A549 (cell line): ENCODE measurements around the gene NMNAT2. TPM values are rescaled to one million over a fixed set of nuclear protein-coding genes. Genes with fewer than 3 reads are reported as not detected.

Source experiments
- ATAC-seq, 2 experiments: fragments of 200-7000 bp in 1 of 2; fragments of >200 bp in 1 of 2; cut with Nextera tagmentation in 1 of 2; cut with Tn5 transposase in 1 of 2; 3 replicates each; pipeline versions ENCODE4 v1.8.0 to v1.9.1; 2018 to 2020; ENCODE audit warnings: mild to moderate bottlenecking in 1 of 2, moderate library complexity in 1 of 2
- CTCF ChIA-PET: fragments of 300-600 bp; sonication (Branson Sonifier 250); formaldehyde crosslinking; extraction: SDS; loops from one replicate; lab custom pipeline; 2021; ENCODE audit warnings: antibody characterized with exemption, inconsistent platforms; lab: Yijun Ruan, JAX
- POLR2A ChIA-PET: fragments of 350-600 bp; formaldehyde crosslinking; extraction: SDS; loops from one replicate; lab custom pipeline; 2021; ENCODE audit warnings: antibody characterized with exemption, inconsistent platforms; lab: Yijun Ruan, JAX
- DNase-seq, 2 experiments: peaks; one replicate each; pipeline versions ENCODE4 v3.0.0 to v3.0.0-alpha.2; 2011 to 2016; ENCODE audit warnings: low read depth in 1 of 2, low spot score in 1 of 2
- FAIRE-seq: peaks from 2 replicates; lab custom pipeline; 2011; peaks lifted over from hg19 to GRCh38; lab: Jason Lieb, UNC
- H3K27ac ChIP-seq, 2 experiments: fragments of >200 bp; sonication (Bioruptor Twin); formaldehyde crosslinking; 3 replicates each; pipeline ENCODE4 v1.5.1; 2016 to 2017
- H3K4me1 ChIP-seq: fragments of >200 bp; sonication (Bioruptor Twin); formaldehyde crosslinking; 3 replicates; pipeline ENCODE4 v1.6.1; 2016
- H3K4me2 ChIP-seq: fragments of >200 bp; sonication (Bioruptor Twin); formaldehyde crosslinking; 3 replicates; pipeline ENCODE4 v1.6.1; 2016
- H3K4me3 ChIP-seq: fragments of >200 bp; sonication (Bioruptor Twin); formaldehyde crosslinking; 3 replicates; pipeline ENCODE4 v1.5.1; 2016
- H3K9me3 ChIP-seq: fragments of >200 bp; sonication (Bioruptor Twin); formaldehyde crosslinking; 3 replicates; pipeline ENCODE4 v1.6.1; 2016
- ATOH8 ChIP-seq: fragments of 250-450 bp; sonication (Bioruptor Pico); IDR thresholded peaks from 2 replicates; pipeline ENCODE4 v1.5.0; 2020; ENCODE audit warnings: low read depth, mild to moderate bottlenecking, moderate library complexity
- BCL3 ChIP-seq: fragments of >200 bp; sonication (Bioruptor Twin); formaldehyde crosslinking; IDR thresholded peaks from 3 replicates; pipeline ENCODE4 v1.6.1; 2016
- CHD4 ChIP-seq: fragments of 200-600 bp; sonication (generic); IDR thresholded peaks from 2 replicates; pipeline ENCODE4 v1.6.1; 2016; ENCODE audit warnings: antibody characterized with exemption, mild to moderate bottlenecking, borderline replicate concordance
- E2F6 ChIP-seq: IDR thresholded peaks from 2 replicates; pipeline ENCODE4 v1.6.1; 2012; ENCODE audit warnings: low read depth, borderline replicate concordance
- EHF ChIP-seq: fragments of 250-450 bp; sonication (Bioruptor Pico); IDR thresholded peaks from 2 replicates; pipeline ENCODE4 v1.5.0; 2020; ENCODE audit warnings: mild to moderate bottlenecking
- EHMT2 ChIP-seq: fragments of 200-600 bp; sonication (generic); IDR thresholded peaks from 2 replicates; pipeline ENCODE4 v1.6.1; 2016; ENCODE audit warnings: antibody characterized with exemption, low read depth, mild to moderate bottlenecking, moderate library complexity
- ELK1 ChIP-seq: fragments of 150-350 bp; IDR thresholded peaks from 2 replicates; pipeline ENCODE4 v1.6.1; 2014; ENCODE audit warnings: low read depth, mild to moderate bottlenecking, low read length
- EP300 ChIP-seq, 2 experiments: fragments of >200 bp; sonication (Bioruptor Twin); formaldehyde crosslinking; IDR thresholded peaks; 2 replicates in 1 of 2; 3 replicates in 1 of 2; pipeline ENCODE4 v1.6.1; 2016 to 2017
- FOSL2 ChIP-seq, 2 experiments: fragments of 450-650 bp in 1 of 2; fragments of >200 bp in 1 of 2; sonication (Bioruptor Twin) in 1 of 2; formaldehyde crosslinking; IDR thresholded peaks; 2 replicates each; pipeline versions ENCODE4 v1.5.0 to v1.6.1; 2016 to 2020; ENCODE audit warnings: mild to moderate bottlenecking in 1 of 2, moderate library complexity in 1 of 2
- FOXS1 ChIP-seq: fragments of 250-450 bp; sonication (Bioruptor Pico); IDR thresholded peaks from 2 replicates; pipeline ENCODE4 v1.5.0; 2020; ENCODE audit warnings: mild to moderate bottlenecking, moderate library complexity
- HOXB13 ChIP-seq: fragments of 250-450 bp; sonication (Bioruptor Pico); IDR thresholded peaks from 2 replicates; pipeline ENCODE4 v1.5.0; 2020; ENCODE audit warnings: low read depth, mild to moderate bottlenecking, moderate library complexity
- JUN ChIP-seq, 2 experiments: fragments of >200 bp; sonication (Bioruptor Twin); formaldehyde crosslinking; IDR thresholded peaks; 2 replicates in 1 of 2; 3 replicates in 1 of 2; pipeline ENCODE4 v1.6.1; 2016 to 2017
- KDM1A ChIP-seq: fragments of 200-600 bp; sonication (generic); IDR thresholded peaks from 2 replicates; pipeline ENCODE4 v1.6.1; 2016; ENCODE audit warnings: low read depth, mild to moderate bottlenecking
- MAZ ChIP-seq: fragments of 150-350 bp; IDR thresholded peaks from 2 replicates; pipeline ENCODE4 v1.6.1; 2014; ENCODE audit warnings: antibody characterized with exemption, low read depth, low read length, borderline replicate concordance
- PBX3 ChIP-seq: IDR thresholded peaks from 2 replicates; pipeline ENCODE4 v1.6.1; 2012
- PHF8 ChIP-seq: fragments of 200-600 bp; sonication (generic); IDR thresholded peaks from 2 replicates; pipeline ENCODE4 v1.6.1; 2016; ENCODE audit warnings: low read depth, mild to moderate bottlenecking, antibody characterized with exemption, moderate library complexity, borderline replicate concordance
- POLR2AphosphoS2 ChIP-seq: conservative IDR thresholded peaks from 2 replicates; pipeline ENCODE4 v1.6.1; 2012; ENCODE audit warnings: low read length, improper control_type of control experiment, inconsistent platforms
- RAD21 ChIP-seq, 2 experiments: fragments of >200 bp in 1 of 2; sonication (Bioruptor Twin) in 1 of 2; formaldehyde crosslinking in 1 of 2; IDR thresholded peaks in 1 of 2; conservative IDR thresholded peaks in 1 of 2; 2 replicates in 1 of 2; 3 replicates in 1 of 2; pipeline ENCODE4 v1.6.1; 2012 to 2018; ENCODE audit warnings: inconsistent platforms in 1 of 2
- RARB ChIP-seq: fragments of 250-450 bp; sonication (Bioruptor Pico); IDR thresholded peaks from 2 replicates; pipeline ENCODE4 v1.8.0; 2021; ENCODE audit warnings: mild to moderate bottlenecking, moderate library complexity
- RFX5 ChIP-seq: fragments of 450-650 bp; IDR thresholded peaks from 2 replicates; pipeline ENCODE4 v1.7.1; 2014; ENCODE audit warnings: antibody characterized with exemption, mild to moderate bottlenecking, moderate library complexity
- SMC3 ChIP-seq: fragments of >200 bp; sonication (Bioruptor Twin); formaldehyde crosslinking; IDR thresholded peaks from 3 replicates; pipeline ENCODE4 v1.6.1; 2018; ENCODE audit warnings: inconsistent platforms
- SREBF2 ChIP-seq: fragments of 450-650 bp; IDR thresholded peaks from 2 replicates; pipeline ENCODE4 v1.6.1; 2014; ENCODE audit warnings: mild to moderate bottlenecking, moderate library complexity
- TFCP2L1 ChIP-seq: fragments of 250-450 bp; sonication (Bioruptor Pico); IDR thresholded peaks from 2 replicates; pipeline ENCODE4 v1.5.0; 2021; ENCODE audit warnings: mild to moderate bottlenecking
- ZNF302 ChIP-seq: fragments of 250-450 bp; sonication (Bioruptor Pico); IDR thresholded peaks from 2 replicates; pipeline ENCODE4 v1.9.0; 2021; ENCODE audit warnings: inconsistent platforms, mild to moderate bottlenecking, moderate library complexity
- WGBS: methylation state at CpG from one replicate; pipeline ENCODE4 v1.1.6; 2017; ENCODE audit errors: missing lambda C conversion rate; 5-methylcytosine and 5-hydroxymethylcytosine counted together
- polyA plus RNA-seq, 4 experiments: library from polyadenylated mRNA; depleted of rRNA in 3 of 4; stranded (reverse); fragments of >200 nt; fragmentation: RNase III in 1 of 4; extraction: RNeasy Plus Mini Kit Qiagen cat#74134 plus additional on column Dnase treatment in 1 of 4; gene quantifications; 2 replicates in 3 of 4; 3 replicates in 1 of 4; pipeline ENCODE4 v1.2.3, GENCODE V29; 2011 to 2017

NMNAT2 gene
- polyA plus RNA-seq, 2 of the 4 experiments (the other 2 are of a cell fraction): 0.16 to 0.63 TPM

GRCh38 chr1:183210681-183211080 is 207.5 kb downstream of the NMNAT2 start:
- Histone ChIP-seq H3K4me1 (peaks cover 17% of the 10 kb centered on the region), H3K27ac (no peak overlapping the region), H3K4me3 (no peak overlapping the region), H3K9me3 (no peaks in the 10 kb centered on the region), H3K4me2 (no peak overlapping the region)
- DNase-seq (no peak), ATAC-seq (no peak), FAIRE-seq (no peak)
- TF ChIP-seq TFCP2L1 (CRISPR knock-in tag) (no peak), JUN (IDR thresholded peaks at IDR 0.05) (no peak), POLR2AphosphoS2 (no peak), EHMT2 (no peak), ATOH8 (CRISPR knock-in tag) (no peak), SREBF2 (no peak), KDM1A (no peak), PHF8 (no peak), ZNF302 (CRISPR knock-in tag) (no peak), EHF (no peak), RARB (no peak)
- ChIA-PET CTCF (interaction anchor here (1.9 kb wide), 1 partner anchor 17 kb away, joined by 7 read pairs; no protein-coding TSS in a partner anchor), POLR2A (no interaction called here)

- H3K9me3 ChIP-seq: no peaks in the 10 kb centered on the region
- peak overlapping the region; percentile 9 for H3K4me2 ChIP-seq
- H3K4me1 ChIP-seq: peaks cover 17% of the 10 kb centered on the region
- CTCF ChIA-PET: interaction anchor here (1.8 to 2.5 kb wide), 3 partner anchors 11 to 25 kb away, joined by 4 to 10 read pairs (median 7); no protein-coding TSS in a partner anchor
- FAIRE-seq (no peak), DNase-seq (peak; percentile 65 to 69), ATAC-seq (peak; percentile 87 to 89)
- TF ChIP-seq FOSL2 (IDR thresholded peaks at IDR 0.05) (no peak), FOSL2 (CRISPR knock-in tag; IDR thresholded peaks at IDR 0.05) (peak; percentile 64; the same call in 1 of the 2 replicates), ELK1 (no peak)
- POLR2A ChIA-PET: interaction anchor here (0.5 kb wide), 1 partner anchor 425 kb away, joined by 3 read pairs; no protein-coding TSS in a partner anchor
- peak overlapping the region in 1 of 2 experiments; percentile 68; a peak in 2 of 6 replicates for H3K27ac ChIP-seq
- H3K4me3 ChIP-seq: no peak overlapping the region
These were observed 208.5 kb downstream of the NMNAT2 start for GRCh38 chr1:183209533-183210158.

GRCh38 chr1:183206538-183207122 is 211.6 kb downstream of the NMNAT2 start:
- POLR2A ChIA-PET: no interaction called here
- ATAC-seq: no peak
- Histone ChIP-seq H3K4me2 (no peak overlapping the region), H3K4me1 (peaks cover 11% of the 10 kb centered on the region), H3K27ac (no peak overlapping the region)
- TF ChIP-seq POLR2AphosphoS2: no peak
- TF ChIP-seq RFX5: no peak
- TF ChIP-seq BCL3: no peak
- TF ChIP-seq FOXS1 (CRISPR knock-in tag): no peak
- no peak for TF ChIP-seq PBX3
- TF ChIP-seq SREBF2: no peak
- TF ChIP-seq HOXB13 (CRISPR knock-in tag): no peak
- no peak for TF ChIP-seq TFCP2L1 (CRISPR knock-in tag)
- TF ChIP-seq E2F6: no peak
- TF ChIP-seq RAD21 (conservative IDR thresholded peaks at IDR 0.05 in 1 of 2, IDR thresholded peaks at IDR 0.05 in 1 of 2): no peak
- TF ChIP-seq EHF: no peak
- no peak for TF ChIP-seq PHF8
- TF ChIP-seq FOSL2 (IDR thresholded peaks at IDR 0.05): no peak
- TF ChIP-seq FOSL2 (CRISPR knock-in tag; IDR thresholded peaks at IDR 0.05): no peak
- TF ChIP-seq EP300 (IDR thresholded peaks at IDR 0.05): no peak
- TF ChIP-seq SMC3: no peak
- TF ChIP-seq MAZ: no peak
- no peak for TF ChIP-seq CHD4
- TF ChIP-seq, all 56 proteins: peak for 0
- 81% methylated on average over 6 of the region's 6 CpGs for WGBS
- FAIRE-seq (no peak), DNase-seq (no peak)
- CTCF ChIA-PET: interaction anchor here (0.7 to 1.9 kb wide), 3 partner anchors 11 to 28 kb away, joined by 3 to 7 read pairs (median 5); no protein-coding TSS in a partner anchor
- no peak overlapping the region for H3K4me3 ChIP-seq
- H3K9me3 ChIP-seq: no peaks in the 10 kb centered on the region
